Activated naive CD8-positive, alpha-beta T cell treated with anti-CD3 and anti-CD28 coated beads for 36 hours (primary cell): Measurements from ENCODE around the gene ODF4. TPM values are rescaled to one million over a fixed set of nuclear protein-coding genes. Genes with fewer than 3 reads are reported as not detected.
"Not testable (repeated sequence)": the region's sequence is repeated elsewhere in the genome, so short reads cannot be mapped to it uniquely, and the experiment has no call there.

Source experiments
- DNase-seq: peaks from one replicate; pipeline ENCODE4 v3.0.0; 2021
- H3K27ac Mint-ChIP-seq: one replicate; pipeline ENCODE4 v1.8.0; 2022; ENCODE audit warnings: mild to moderate bottlenecking, moderate library complexity, mixed read lengths
- H3K27me3 Mint-ChIP-seq: one replicate; pipeline ENCODE4 v1.8.0; 2022; ENCODE audit warnings: mild to moderate bottlenecking, mixed read lengths
- H3K36me3 Mint-ChIP-seq: one replicate; pipeline ENCODE4 v1.8.0; 2021; ENCODE audit warnings: mild to moderate bottlenecking, mixed read lengths
- H3K4me1 Mint-ChIP-seq: one replicate; pipeline ENCODE4 v1.8.0; 2021; ENCODE audit warnings: mixed read lengths
- H3K4me3 Mint-ChIP-seq: one replicate; pipeline ENCODE4 v1.8.0; 2022; ENCODE audit warnings: mild to moderate bottlenecking, moderate library complexity, mixed read lengths
- H3K9me3 Mint-ChIP-seq: one replicate; pipeline ENCODE4 v1.8.0; 2022; ENCODE audit warnings: mixed read lengths
- total RNA-seq, 2 experiments: library from RNA; stranded (reverse); gene quantifications; one replicate each; pipeline ENCODE4 v1.2.3, GENCODE V29; 2021

The ODF4 gene
- total RNA-seq, 2 experiments from 2014 or later, result not detected

GRCh38 chr17:8345052-8345690 is 5.5 kb downstream of the ODF4 start:
- peak; percentile 19 for DNase-seq
- H3K27ac Mint-ChIP-seq, result no peak overlapping the region
- H3K4me1 Mint-ChIP-seq, result peaks cover 2% of the 10 kb centered on the region
- no peak overlapping the region for H3K4me3 Mint-ChIP-seq
- H3K36me3 Mint-ChIP-seq, result no peaks in the 10 kb centered on the region
- peaks cover 34% of the 10 kb centered on the region for H3K27me3 Mint-ChIP-seq
- H3K9me3 Mint-ChIP-seq, result no peaks in the 10 kb centered on the region

GRCh38 chr17:8345951-8346665 is 6.5 kb downstream of the ODF4 start:
- Mint-ChIP-seq H3K36me3 (no peaks in the 10 kb centered on the region), H3K9me3 (no peaks in the 10 kb centered on the region), H3K4me3 (no peak overlapping the region), H3K4me1 (peaks cover 2% of the 10 kb centered on the region), H3K27me3 (peaks cover 34% of the 10 kb centered on the region), H3K27ac (no peak overlapping the region)
- DNase-seq, result no peak

- H3K27me3 Mint-ChIP-seq, result peaks cover 34% of the 10 kb centered on the region
- not testable (repeated sequence) for H3K9me3 Mint-ChIP-seq
These were observed 7.4 kb downstream of the ODF4 start for GRCh38 chr17:8347001-8347400.

GRCh38 chr17:8350339-8350738 is 10.7 kb downstream of the ODF4 start:
- Mint-ChIP-seq H3K4me3 (no peak overlapping the region), H3K27me3 (peaks cover 30% of the 10 kb centered on the region), H3K36me3 (no peaks in the 10 kb centered on the region), H3K9me3 (no peaks in the 10 kb centered on the region), H3K27ac (no peak overlapping the region), H3K4me1 (no peaks in the 10 kb centered on the region)
- no peak for DNase-seq

More at GRCh38 chr17:8347001-8347400, 7.4 kb downstream of the ODF4 start:
- H3K4me1 Mint-ChIP-seq, DNase-seq, H3K27ac Mint-ChIP-seq, H3K36me3 Mint-ChIP-seq, H3K4me3 Mint-ChIP-seq: not testable (repeated sequence)

- Mint-ChIP-seq H3K4me1 (no peaks in the 10 kb centered on the region), H3K9me3 (no peaks in the 10 kb centered on the region), H3K4me3 (no peak overlapping the region), H3K27me3 (peaks cover 7% of the 10 kb centered on the region), H3K27ac (no peak overlapping the region), H3K36me3 (no peaks in the 10 kb centered on the region)
- DNase-seq, result no peak
These were observed 14.1 kb downstream of the ODF4 start for GRCh38 chr17:8353736-8354135.

GRCh38 chr17:8354236-8354635 is 14.6 kb downstream of the ODF4 start:
- Mint-ChIP-seq H3K9me3 (no peaks in the 10 kb centered on the region), H3K27me3 (peaks cover 7% of the 10 kb centered on the region)
- no peak for DNase-seq

GRCh38 chr17:8357910-8358309 is 18.3 kb downstream of the ODF4 start:
- H3K27me3 Mint-ChIP-seq, result no peaks in the 10 kb centered on the region
- no peak overlapping the region for H3K27ac Mint-ChIP-seq
- DNase-seq, result no peak
- no peak overlapping the region for H3K4me3 Mint-ChIP-seq
- H3K9me3 Mint-ChIP-seq, result no peaks in the 10 kb centered on the region
- no peaks in the 10 kb centered on the region for H3K36me3 Mint-ChIP-seq
- peaks cover 8% of the 10 kb centered on the region for H3K4me1 Mint-ChIP-seq

More at GRCh38 chr17:8354236-8354635, 14.6 kb downstream of the ODF4 start:
- Mint-ChIP-seq H3K4me1 (no peaks in the 10 kb centered on the region), H3K36me3 (no peaks in the 10 kb centered on the region), H3K4me3 (no peak overlapping the region), H3K27ac (no peak overlapping the region)

GRCh38 chr17:8359769-8360168 is 20.1 kb downstream of the ODF4 start:
- H3K27ac Mint-ChIP-seq, result no peak overlapping the region
- no peaks in the 10 kb centered on the region for H3K9me3 Mint-ChIP-seq
- no peaks in the 10 kb centered on the region for H3K27me3 Mint-ChIP-seq

GRCh38 chr17:8360260-8360659 is 20.6 kb downstream of the ODF4 start:
- no peaks in the 10 kb centered on the region for H3K9me3 Mint-ChIP-seq
- H3K36me3 Mint-ChIP-seq, result no peaks in the 10 kb centered on the region
- no peak for DNase-seq
- H3K27me3 Mint-ChIP-seq, result no peaks in the 10 kb centered on the region
- H3K4me3 Mint-ChIP-seq, result no peak overlapping the region
- H3K4me1 Mint-ChIP-seq, result peaks cover 8% of the 10 kb centered on the region
- no peak overlapping the region for H3K27ac Mint-ChIP-seq

More at GRCh38 chr17:8359769-8360168, 20.1 kb downstream of the ODF4 start:
- Mint-ChIP-seq H3K4me1 (peaks cover 8% of the 10 kb centered on the region), H3K4me3 (peak overlapping the region; percentile 1), H3K36me3 (no peaks in the 10 kb centered on the region)
- DNase-seq, result no peak

GRCh38 chr17:8360751-8361150 is 21.1 kb downstream of the ODF4 start:
- Mint-ChIP-seq H3K9me3 (no peaks in the 10 kb centered on the region), H3K27me3 (no peaks in the 10 kb centered on the region), H3K4me1 (peaks cover 8% of the 10 kb centered on the region), H3K36me3 (no peaks in the 10 kb centered on the region), H3K27ac (no peak overlapping the region), H3K4me3 (no peak overlapping the region)
- no peak for DNase-seq

- no peaks in the 10 kb centered on the region for H3K9me3 Mint-ChIP-seq
- no peak overlapping the region for H3K27ac Mint-ChIP-seq
- no peaks in the 10 kb centered on the region for H3K27me3 Mint-ChIP-seq
These were observed 23.2 kb downstream of the ODF4 start for GRCh38 chr17:8362651-8363332.

GRCh38 chr17:8365143-8365542 is 25.5 kb downstream of the ODF4 start:
- Mint-ChIP-seq H3K4me3 (no peak overlapping the region), H3K4me1 (peaks cover 2% of the 10 kb centered on the region), H3K9me3 (no peaks in the 10 kb centered on the region), H3K27me3 (no peaks in the 10 kb centered on the region), H3K27ac (no peak overlapping the region), H3K36me3 (peaks cover 2% of the 10 kb centered on the region)
- no peak for DNase-seq

More at GRCh38 chr17:8362651-8363332, 23.2 kb downstream of the ODF4 start:
- Mint-ChIP-seq H3K4me3 (no peak overlapping the region), H3K4me1 (peaks cover 8% of the 10 kb centered on the region), H3K36me3 (no peaks in the 10 kb centered on the region)
- DNase-seq, result no peak

GRCh38 chr17:8366231-8366630 is 26.6 kb downstream of the ODF4 start:
- Mint-ChIP-seq H3K4me3 (no peak overlapping the region), H3K27me3 (no peaks in the 10 kb centered on the region), H3K36me3 (peaks cover 2% of the 10 kb centered on the region), H3K9me3 (no peaks in the 10 kb centered on the region), H3K27ac (no peak overlapping the region), H3K4me1 (peaks cover 4% of the 10 kb centered on the region)
- DNase-seq, result no peak

- H3K36me3 Mint-ChIP-seq, result peaks cover 2% of the 10 kb centered on the region
- no peaks in the 10 kb centered on the region for H3K27me3 Mint-ChIP-seq
- no peak for DNase-seq
- no peak overlapping the region for H3K27ac Mint-ChIP-seq
- H3K9me3 Mint-ChIP-seq, result no peaks in the 10 kb centered on the region
- peaks cover 4% of the 10 kb centered on the region for H3K4me1 Mint-ChIP-seq
- no peak overlapping the region for H3K4me3 Mint-ChIP-seq
These were observed 28.6 kb downstream of the ODF4 start for GRCh38 chr17:8368193-8368592.

GRCh38 chr17:8369944-8370343 is 30.3 kb downstream of the ODF4 start:
- Mint-ChIP-seq H3K9me3 (no peaks in the 10 kb centered on the region), H3K4me3 (no peak overlapping the region)

More at GRCh38 chr17:8369944-8370343, 30.3 kb downstream of the ODF4 start:
- no peak overlapping the region for H3K27ac Mint-ChIP-seq
- peaks cover 4% of the 10 kb centered on the region for H3K36me3 Mint-ChIP-seq
- no peaks in the 10 kb centered on the region for H3K27me3 Mint-ChIP-seq
- DNase-seq, result no peak
- peaks cover 4% of the 10 kb centered on the region for H3K4me1 Mint-ChIP-seq
